Stimulated activated CD8-positive, alpha-beta memory T cell treated with anti-CD3 and anti-CD28 coated beads, Interleukin-12 subunit alpha, Interleukin-12 subunit beta, amount 100 ng/mL, for 24 hours (primary cell): ENCODE measurements around the gene MLLT3.

Experiments used
- DNase-seq: peaks from one replicate; pipeline ENCODE4 v3.0.0-alpha.2; 2020; ENCODE audit errors: extremely low read depth

Gene MLLT3

GRCh38 chr9:20557890-20558565, 64.3 kb downstream of the MLLT3 start:
- no peak for DNase-seq

- DNase-seq = no peak
These were observed 65.0 kb downstream of the MLLT3 start for GRCh38 chr9:20557285-20557684.

- no peak for DNase-seq
These were observed 68.6 kb downstream of the MLLT3 start for GRCh38 chr9:20553558-20554149.

- no peak for DNase-seq
These were observed 69.3 kb downstream of the MLLT3 start for GRCh38 chr9:20552874-20553557.

GRCh38 chr9:20551835-20552234, 70.5 kb downstream of the MLLT3 start:
- no peak for DNase-seq

GRCh38 chr9:20551236-20551635, 71.1 kb downstream of the MLLT3 start:
- DNase-seq = no peak

GRCh38 chr9:20550326-20550725, 72.0 kb downstream of the MLLT3 start:
- no peak for DNase-seq

- no peak for DNase-seq
These were observed 73.2 kb downstream of the MLLT3 start for GRCh38 chr9:20549053-20549452.

- no peak for DNase-seq
These were observed 77.2 kb downstream of the MLLT3 start for GRCh38 chr9:20545023-20545622.

- no peak for DNase-seq
These were observed 82.0 kb downstream of the MLLT3 start for GRCh38 chr9:20540169-20540863.

GRCh38 chr9:20538956-20539355, 83.3 kb downstream of the MLLT3 start:
- no peak for DNase-seq

GRCh38 chr9:20538092-20538491, 84.2 kb downstream of the MLLT3 start:
- DNase-seq = no peak

- DNase-seq = no peak
These were observed 85.0 kb downstream of the MLLT3 start for GRCh38 chr9:20537294-20537693.

- no peak for DNase-seq
These were observed 89.7 kb downstream of the MLLT3 start for GRCh38 chr9:20532584-20532983.

GRCh38 chr9:20529837-20530236, 92.5 kb downstream of the MLLT3 start:
- no peak for DNase-seq

GRCh38 chr9:20528253-20528652, 94.0 kb downstream of the MLLT3 start:
- no peak for DNase-seq

GRCh38 chr9:20526500-20527319, 95.6 kb downstream of the MLLT3 start:
- no peak for DNase-seq

- DNase-seq = no peak
These were observed 97.5 kb downstream of the MLLT3 start for GRCh38 chr9:20524776-20525175.

GRCh38 chr9:20518737-20519136, 103.6 kb downstream of the MLLT3 start:
- DNase-seq = no peak

GRCh38 chr9:20513126-20513913, 109.0 kb downstream of the MLLT3 start:
- DNase-seq = no peak
